HCT116 (cell line): ENCODE data around the gene OTP. TPM values are rescaled to one million over a fixed set of nuclear protein-coding genes. Genes with fewer than 3 reads are reported as not detected.

Experiments
- ATAC-seq: fragments of 200-7000 bp; cut with Tn5 transposase; 2 replicates; pipeline ENCODE4 v1.9.1; 2020; ENCODE audit warnings: mild to moderate bottlenecking, moderate library complexity
- BruUV-seq: library from RNA; stranded (reverse); fragments of 400-500 nt; replicated peaks from 2 replicates; lab custom pipeline; 2021; lab: Mats Ljungman, UMichigan
- CTCF ChIA-PET: fragments of 300-600 bp; sonication (Branson Sonifier 250); formaldehyde crosslinking; loops from one replicate; lab custom pipeline; 2021; ENCODE audit warnings: antibody characterized with exemption; lab: Charles Lee
- POLR2A ChIA-PET: fragments of 300-600, 350-600 bp; sonication (Branson Sonifier 250); formaldehyde crosslinking; loops from one replicate; lab custom pipeline; 2021; ENCODE audit warnings: antibody characterized with exemption; lab: Charles Lee
- RAD21 ChIA-PET, 2 experiments: fragments of 300-600 bp; sonication (Branson Sonifier 250); formaldehyde crosslinking; loops; one replicate each; lab custom pipeline; 2023; ENCODE audit warnings: low total read pairs in 2 of 2; ENCODE audit not compliant: uncharacterized antibody in 2 of 2, unreplicated experiment in 2 of 2, low non-redundant PET in 1 of 2; lab: Charles Lee
- DNase-seq: peaks from one replicate; pipeline ENCODE4 v3.0.0-alpha.2; 2010; ENCODE audit warnings: low read depth, low spot score
- H2AFZ ChIP-seq: fragments of 200-600 bp; shearing (Covaris generic), sonication (generic); 2 replicates; pipeline ENCODE4 v1.6.1; 2017; ENCODE audit warnings: low read depth, mixed run types, mixed read lengths, antibody characterized with exemption, low read length; ENCODE audit not compliant: poor library complexity, severe bottlenecking
- H3K27ac ChIP-seq: 2 replicates; pipeline ENCODE4 v1.5.1; 2012; ENCODE audit warnings: low read depth, low read length
- H3K27me3 ChIP-seq: fragments of 200-600 bp; sonication (generic); 2 replicates; pipeline ENCODE4 v1.6.1; 2016; ENCODE audit warnings: mixed run types, low read length, mixed read lengths; ENCODE audit not compliant: insufficient read depth
- H3K36me3 ChIP-seq, 2 experiments: fragments of 200-500 bp in 1 of 2; fragments of 200-600 bp in 1 of 2; sonication (Bioruptor generic) in 1 of 2; sonication (generic) in 1 of 2; 2 replicates each; pipeline versions ENCODE4 v1.5.1 to v1.6.1; 2014 to 2016; ENCODE audit warnings: low read length in 2 of 2, inconsistent platforms in 1 of 2, mixed read lengths in 1 of 2, mixed run types in 1 of 2; ENCODE audit not compliant: insufficient read depth in 2 of 2, control insufficient read depth in 1 of 2
- H3K4me1 ChIP-seq, 2 experiments: fragments of 200-600 bp in 1 of 2; sonication (generic) in 1 of 2; 2 replicates each; pipeline versions ENCODE4 v1.5.1 to v1.6.1; 2012 to 2017; ENCODE audit warnings: low read length in 2 of 2, inconsistent platforms in 1 of 2, mild to moderate bottlenecking in 1 of 2, mixed read lengths in 1 of 2, mixed run types in 1 of 2, moderate library complexity in 1 of 2; ENCODE audit not compliant: insufficient read depth in 2 of 2, control insufficient read depth in 1 of 2
- H3K4me2 ChIP-seq: fragments of 200-600 bp; sonication (generic); 2 replicates; pipeline ENCODE4 v1.6.1; 2017; ENCODE audit warnings: mixed run types, low read length, mixed read lengths
- H3K4me3 ChIP-seq, 2 experiments: fragments of 200-600 bp in 1 of 2; sonication (generic) in 1 of 2; replicated peaks in 1 of 2; 2 replicates each; pipeline ENCODE4 v1.5.1; 2011 to 2016; ENCODE audit warnings: low read length in 2 of 2, control low read depth in 1 of 2, low read depth in 1 of 2, mild to moderate bottlenecking in 1 of 2, mixed read lengths in 1 of 2, mixed run types in 1 of 2
- H3K79me2 ChIP-seq: fragments of 200-600 bp; sonication (generic); 2 replicates; pipeline ENCODE4 v1.6.1; 2017; ENCODE audit warnings: mild to moderate bottlenecking, mixed run types, low read length, moderate library complexity, mixed read lengths; ENCODE audit not compliant: insufficient read depth
- H3K9ac ChIP-seq: fragments of 200-600 bp; sonication (generic); 2 replicates; pipeline ENCODE4 v1.6.1; 2016; ENCODE audit warnings: low read length, mixed read lengths
- H3K9me2 ChIP-seq: fragments of 200-600 bp; sonication (generic), shearing (Covaris generic); 2 replicates; pipeline ENCODE4 v1.6.1; 2017; ENCODE audit warnings: mixed run types, mild to moderate bottlenecking, moderate library complexity; ENCODE audit not compliant: insufficient read depth
- H3K9me3 ChIP-seq, 2 experiments: fragments of 200-500 bp in 1 of 2; fragments of 200-600 bp in 1 of 2; sonication (Bioruptor generic) in 1 of 2; sonication (generic) in 1 of 2; 2 replicates each; pipeline ENCODE4 v1.6.1; 2014 to 2017; ENCODE audit warnings: low read length in 2 of 2, mixed read lengths in 2 of 2, inconsistent platforms in 1 of 2, low read depth in 1 of 2, mild to moderate bottlenecking in 1 of 2, mixed run types in 1 of 2, moderate library complexity in 1 of 2; ENCODE audit not compliant: control insufficient read depth in 1 of 2, insufficient read depth in 1 of 2
- H4K20me1 ChIP-seq: fragments of 200-600 bp; sonication (generic), shearing (Covaris generic); 2 replicates; pipeline ENCODE4 v1.6.1; 2017; ENCODE audit warnings: mixed run types, mild to moderate bottlenecking, moderate library complexity; ENCODE audit not compliant: insufficient read depth
- CBX3 ChIP-seq: IDR thresholded peaks from 2 replicates; pipeline ENCODE4 v1.6.1; 2012; ENCODE audit warnings: low read depth
- CEBPB ChIP-seq: IDR thresholded peaks from 2 replicates; pipeline ENCODE4 v1.6.1; 2012; ENCODE audit warnings: low read depth
- CTCF ChIP-seq, 3 experiments: fragments of 200-600 bp in 1 of 3; sonication (generic) in 1 of 3; IDR thresholded peaks in 2 of 3; conservative IDR thresholded peaks in 1 of 3; 2 replicates each; pipeline ENCODE4 v1.5.1; 2012 to 2017; ENCODE audit warnings: low read depth in 2 of 3, low read length in 2 of 3, antibody characterized with exemption in 1 of 3, borderline replicate concordance in 1 of 3, control low read depth in 1 of 3, mild to moderate bottlenecking in 1 of 3, mixed read lengths in 1 of 3, mixed run types in 1 of 3, moderate library complexity in 1 of 3; ENCODE audit not compliant: insufficient read depth in 1 of 3
- ELF1 ChIP-seq: IDR thresholded peaks from 2 replicates; pipeline ENCODE4 v1.6.1; 2012; ENCODE audit warnings: low read depth, borderline replicate concordance
- EZH2phosphoT487 ChIP-seq: fragments of 200-600 bp; IDR thresholded peaks from 2 replicates; pipeline ENCODE4 v1.6.1; 2018; ENCODE audit warnings: antibody characterized with exemption, borderline replicate concordance
- FOSL1 ChIP-seq: IDR thresholded peaks from 2 replicates; pipeline ENCODE4 v1.6.1; 2012; ENCODE audit warnings: low read depth
- JUND ChIP-seq: IDR thresholded peaks from 2 replicates; pipeline ENCODE4 v1.6.1; 2012
- MAX ChIP-seq: IDR thresholded peaks from 2 replicates; pipeline ENCODE4 v1.6.1; 2012
- POLR2A ChIP-seq: IDR thresholded peaks from 2 replicates; pipeline ENCODE4 v1.7.0; 2011; ENCODE audit warnings: borderline replicate concordance; ENCODE audit not compliant: insufficient read depth, insufficient read length; ENCODE audit errors: extremely low read depth
- RAD21 ChIP-seq: IDR thresholded peaks from 2 replicates; pipeline ENCODE4 v1.6.1; 2012; ENCODE audit warnings: low read depth, mild to moderate bottlenecking
- SP1 ChIP-seq: IDR thresholded peaks from 2 replicates; pipeline ENCODE4 v1.6.1; 2012; ENCODE audit warnings: low read depth
- SRF ChIP-seq: IDR thresholded peaks from 2 replicates; pipeline ENCODE4 v1.6.1; 2012; ENCODE audit warnings: low read depth
- TCF7L2 ChIP-seq: IDR thresholded peaks from 2 replicates; pipeline ENCODE4 v1.7.0; 2011; ENCODE audit warnings: borderline replicate concordance, inconsistent platforms; ENCODE audit not compliant: insufficient read depth, insufficient read length; ENCODE audit errors: extremely low read depth
- ZBTB33 ChIP-seq: IDR thresholded peaks from 2 replicates; pipeline ENCODE4 v1.6.1; 2011; ENCODE audit warnings: mild to moderate bottlenecking, low read length, moderate library complexity; ENCODE audit not compliant: insufficient replicate concordance; ENCODE audit errors: extremely low read depth
- ZFX ChIP-seq: fragments of 450-650 bp; IDR thresholded peaks from 2 replicates; pipeline ENCODE4 v1.6.1; 2017
- ZNF274 ChIP-seq: fragments of 200-500 bp; sonication (Bioruptor generic); IDR thresholded peaks from 2 replicates; pipeline ENCODE4 v1.6.1; 2014; ENCODE audit warnings: mild to moderate bottlenecking, low read depth, low read length, inconsistent platforms
- intact Hi-C: fragments of 100-400 bp; cut with micrococcal nuclease; formaldehyde crosslinking; loops from 2 replicates; pipeline ENCODE4 v1.10.0; 2022
- total RNA-seq: library from RNA; stranded (reverse); gene quantifications from one replicate; pipeline ENCODE4 v1.2.1, GENCODE V29; 2021; ENCODE audit not compliant: unreplicated experiment
- TF ChIP-seq, protein P1 (sequence below): IDR thresholded peaks from 2 replicates; pipeline ENCODE4 v1.6.1; 2012; ENCODE audit warnings: low read depth
- TF ChIP-seq, protein P2 (sequence below): IDR thresholded peaks from 2 replicates; pipeline ENCODE4 v1.6.1; 2012

The OTP gene
- total RNA-seq, 1 experiment from 2014 or later, result 0.07 TPM

GRCh38 chr5:77651343-77651742 lies 12.8 kb upstream of the OTP start:
- POLR2A ChIA-PET, result no interaction called here
- Histone ChIP-seq H2AFZ (no peak overlapping the region), H3K4me2 (no peak overlapping the region), H3K4me1 (no peaks in the 10 kb centered on the region), H3K9me3 (no peaks in the 10 kb centered on the region), H3K36me3 (no peaks in the 10 kb centered on the region), H3K79me2 (no peaks in the 10 kb centered on the region), H3K9me2 (no peaks in the 10 kb centered on the region), H3K9ac (no peak overlapping the region), H3K27ac (no peak overlapping the region), H3K27me3 (no peaks in the 10 kb centered on the region), H3K4me3 (no peak overlapping the region), H4K20me1 (no peaks in the 10 kb centered on the region)
- BruUV-seq, result no TSS peak
- CTCF ChIA-PET, result no interaction called here
- DNase-seq (no peak), ATAC-seq (no peak)
- TF ChIP-seq SRF (no peak), SP1 (no peak), JUND (no peak), ZNF274 (no peak), EZH2phosphoT487 (no peak), CBX3 (no peak), FOSL1 (no peak), RAD21 (no peak), CTCF (IDR thresholded peaks at IDR 0.05 in 2 of 3, conservative IDR thresholded peaks at IDR 0.05 in 1 of 3; ENCODE audit: borderline replicate concordance in 1 of 3, insufficient read depth in 1 of 3, low read depth in 2 of 3, low read length in 2 of 3) (no peak), TCF7L2 (no peak), ELF1 (no peak), MAX (no peak), POLR2A (no peak), ZFX (no peak), ZBTB33 (no peak), CEBPB (no peak)
- TF ChIP-seq, protein P1, sequence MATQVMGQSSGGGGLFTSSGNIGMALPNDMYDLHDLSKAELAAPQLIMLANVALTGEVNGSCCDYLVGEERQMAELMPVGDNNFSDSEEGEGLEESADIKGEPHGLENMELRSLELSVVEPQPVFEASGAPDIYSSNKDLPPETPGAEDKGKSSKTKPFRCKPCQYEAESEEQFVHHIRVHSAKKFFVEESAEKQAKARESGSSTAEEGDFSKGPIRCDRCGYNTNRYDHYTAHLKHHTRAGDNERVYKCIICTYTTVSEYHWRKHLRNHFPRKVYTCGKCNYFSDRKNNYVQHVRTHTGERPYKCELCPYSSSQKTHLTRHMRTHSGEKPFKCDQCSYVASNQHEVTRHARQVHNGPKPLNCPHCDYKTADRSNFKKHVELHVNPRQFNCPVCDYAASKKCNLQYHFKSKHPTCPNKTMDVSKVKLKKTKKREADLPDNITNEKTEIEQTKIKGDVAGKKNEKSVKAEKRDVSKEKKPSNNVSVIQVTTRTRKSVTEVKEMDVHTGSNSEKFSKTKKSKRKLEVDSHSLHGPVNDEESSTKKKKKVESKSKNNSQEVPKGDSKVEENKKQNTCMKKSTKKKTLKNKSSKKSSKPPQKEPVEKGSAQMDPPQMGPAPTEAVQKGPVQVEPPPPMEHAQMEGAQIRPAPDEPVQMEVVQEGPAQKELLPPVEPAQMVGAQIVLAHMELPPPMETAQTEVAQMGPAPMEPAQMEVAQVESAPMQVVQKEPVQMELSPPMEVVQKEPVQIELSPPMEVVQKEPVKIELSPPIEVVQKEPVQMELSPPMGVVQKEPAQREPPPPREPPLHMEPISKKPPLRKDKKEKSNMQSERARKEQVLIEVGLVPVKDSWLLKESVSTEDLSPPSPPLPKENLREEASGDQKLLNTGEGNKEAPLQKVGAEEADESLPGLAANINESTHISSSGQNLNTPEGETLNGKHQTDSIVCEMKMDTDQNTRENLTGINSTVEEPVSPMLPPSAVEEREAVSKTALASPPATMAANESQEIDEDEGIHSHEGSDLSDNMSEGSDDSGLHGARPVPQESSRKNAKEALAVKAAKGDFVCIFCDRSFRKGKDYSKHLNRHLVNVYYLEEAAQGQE, result no peak
- TF ChIP-seq, protein P2, sequence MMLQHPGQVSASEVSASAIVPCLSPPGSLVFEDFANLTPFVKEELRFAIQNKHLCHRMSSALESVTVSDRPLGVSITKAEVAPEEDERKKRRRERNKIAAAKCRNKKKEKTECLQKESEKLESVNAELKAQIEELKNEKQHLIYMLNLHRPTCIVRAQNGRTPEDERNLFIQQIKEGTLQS, result no peak
- RAD21 ChIA-PET, result no interaction called here
- intact Hi-C loops, result no loop called here
